M059J (cell line): ENCODE data around the gene SCYGR4. TPM values are rescaled to one million over a fixed set of nuclear protein-coding genes. Genes with fewer than 3 reads are reported as not detected.
A peak's percentile ranks its signal among the peaks of the same experiment; 100 is the strongest.

Experiments used
- DNase-seq: peaks from one replicate; pipeline ENCODE4 v3.0.0-alpha.2; 2012; ENCODE audit warnings: low read depth
- total RNA-seq: library from RNA; depleted of rRNA; stranded (reverse); fragments of >200 nt; shearing (Covaris generic); gene quantifications from 2 replicates; pipeline ENCODE4 v1.2.3, GENCODE V29; 2014

SCYGR4 gene
- total RNA-seq, 1 experiment from 2014 or later = not detected

DNA sequence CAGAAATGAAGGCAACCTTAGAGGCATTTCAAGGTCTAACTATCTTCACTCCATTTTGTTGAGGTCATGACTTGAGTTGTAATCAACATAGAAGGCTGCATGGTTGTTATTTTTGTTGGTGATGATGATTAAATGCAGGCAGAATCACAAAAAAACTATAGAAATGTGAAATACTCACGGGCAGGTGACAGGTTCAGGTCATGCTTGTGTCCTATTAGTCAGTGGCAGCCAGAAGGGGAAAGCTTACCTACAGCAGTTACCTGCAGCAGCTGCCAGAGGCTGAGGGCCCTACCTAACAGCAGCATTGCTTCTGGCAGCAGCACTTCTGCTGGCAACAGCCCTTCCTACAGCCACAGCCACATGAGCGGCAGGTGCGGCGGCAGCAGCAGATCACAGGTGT, 3.1 kb upstream of the SCYGR4 start:
- DNase-seq = no peak

DNA sequence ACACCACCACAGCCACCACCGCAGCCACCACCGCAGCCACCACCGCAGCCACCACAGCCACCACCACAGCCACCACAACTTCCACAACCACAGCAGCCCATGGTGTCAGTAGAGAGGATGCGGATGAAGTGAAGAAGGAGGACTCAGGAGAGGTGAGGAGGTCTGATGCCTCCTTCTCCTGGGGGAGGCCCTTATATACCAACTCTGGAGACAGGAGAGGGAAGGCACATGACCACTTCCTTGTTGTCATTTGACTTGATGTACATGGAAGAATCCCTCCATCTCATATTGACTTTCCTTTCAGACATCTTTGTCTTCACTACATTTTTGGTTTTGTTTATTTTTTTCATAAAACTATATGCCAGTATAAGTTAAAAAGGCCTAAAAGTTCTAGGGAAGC, 2.6 kb upstream of the SCYGR4 start, which contains the start of gene SCYGR3:
SCYGR3 (minus strand) TSS at position 101 of the 400 bp plus-strand sequence; CDS start at position 101, 0 bp downstream.
- DNase-seq = no peak

DNA sequence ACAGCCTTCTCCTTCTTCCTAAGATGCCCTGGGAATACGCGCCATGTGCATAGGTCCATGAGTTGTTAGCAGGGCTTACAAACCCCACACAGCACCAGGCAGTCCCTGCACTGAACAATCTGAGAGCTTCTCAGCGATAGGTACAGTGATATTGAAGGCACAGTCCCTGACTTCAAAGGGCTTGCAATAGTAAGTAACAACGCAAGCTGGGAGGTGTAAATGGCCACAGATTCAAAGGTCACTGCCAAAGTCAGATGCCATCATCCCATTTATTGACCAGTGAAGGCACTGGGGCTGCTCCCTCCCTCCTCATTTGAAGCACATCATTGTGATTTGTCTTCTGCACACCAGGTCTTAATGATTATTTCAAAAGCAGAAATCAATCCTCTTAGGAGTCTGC, 2.1 kb upstream of the SCYGR4 start:
- DNase-seq = no peak

DNA sequence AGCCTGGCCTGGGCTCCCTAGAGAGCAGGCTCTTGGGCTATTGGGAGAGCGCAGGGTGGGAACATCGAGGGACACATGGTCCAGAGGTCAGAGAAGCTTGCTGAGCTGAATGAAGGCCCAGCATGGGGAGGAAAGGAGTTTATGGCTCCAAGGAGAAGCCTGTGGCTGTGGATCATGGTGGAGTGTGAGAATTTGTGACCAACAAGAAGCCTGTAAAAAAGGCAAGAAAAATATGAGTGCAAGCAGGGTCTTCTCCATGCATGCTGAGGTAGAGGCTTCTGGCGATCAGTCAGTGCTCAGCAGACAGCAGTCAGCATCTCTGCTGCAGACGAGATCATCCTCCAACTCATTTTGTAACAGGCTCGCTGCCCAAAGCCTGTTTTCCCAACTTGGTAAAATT, 1.4 kb upstream of the SCYGR4 start:
- DNase-seq = no peak

DNA sequence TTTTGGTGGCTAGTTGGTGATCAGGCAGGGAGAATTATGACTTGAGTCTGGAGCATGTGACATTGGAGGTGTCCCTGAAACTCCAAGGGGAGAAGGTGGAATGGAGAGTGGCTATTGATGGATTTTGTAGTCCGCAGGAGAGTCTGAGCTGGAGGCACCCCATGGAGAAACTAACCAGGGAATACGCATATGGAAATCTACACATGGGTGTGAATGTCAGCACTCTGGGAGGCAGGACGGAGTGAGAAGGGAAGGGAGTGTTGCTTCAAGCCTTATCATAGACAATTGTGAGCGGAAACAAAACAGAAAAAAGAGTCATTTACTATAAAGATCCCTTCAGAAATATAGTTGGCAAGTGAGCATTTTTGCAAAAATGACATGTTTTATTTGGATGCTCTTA, 667 bp upstream of the SCYGR4 start:
- no peak for DNase-seq

DNA sequence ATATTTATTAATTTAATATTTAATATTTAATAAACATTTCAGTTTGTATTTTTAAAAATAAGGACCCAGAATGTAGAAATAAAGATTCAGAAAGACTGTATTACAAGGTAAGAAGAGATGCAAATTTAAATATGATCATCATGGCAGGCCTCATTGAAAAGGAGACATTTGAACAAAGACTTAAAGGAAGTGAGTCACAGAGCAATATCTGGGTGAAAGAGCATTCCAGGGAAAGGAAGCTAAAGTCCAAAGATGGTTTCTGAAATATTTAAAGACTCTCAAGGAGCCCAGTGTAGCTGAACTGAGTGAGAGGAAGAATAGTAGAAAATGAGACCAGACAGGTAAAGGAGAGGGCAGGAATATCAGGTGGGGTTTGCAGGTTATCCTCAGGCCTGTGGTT, 5.9 kb downstream of the SCYGR4 start:
- peak; percentile 68 for DNase-seq

DNA sequence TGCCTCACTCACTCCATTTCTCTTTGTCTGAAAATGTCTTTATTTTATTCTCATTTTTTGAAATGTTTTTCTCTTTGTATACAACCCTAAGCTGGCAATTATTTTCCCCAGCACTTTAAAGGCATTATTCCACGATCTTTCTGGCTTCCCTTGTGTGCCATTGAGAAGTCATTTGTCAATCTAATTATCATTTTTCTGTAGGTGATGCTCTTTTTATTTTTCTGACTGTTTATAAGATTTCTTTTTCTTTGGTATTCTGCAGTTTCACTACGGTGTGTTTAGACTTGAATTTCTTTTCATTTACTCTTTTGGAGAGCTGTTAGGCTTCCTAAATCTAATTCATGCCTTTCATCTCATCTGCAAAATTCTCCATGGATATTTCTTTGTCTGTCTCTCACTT, 8.1 kb downstream of the SCYGR4 start:
- DNase-seq = no peak

DNA sequence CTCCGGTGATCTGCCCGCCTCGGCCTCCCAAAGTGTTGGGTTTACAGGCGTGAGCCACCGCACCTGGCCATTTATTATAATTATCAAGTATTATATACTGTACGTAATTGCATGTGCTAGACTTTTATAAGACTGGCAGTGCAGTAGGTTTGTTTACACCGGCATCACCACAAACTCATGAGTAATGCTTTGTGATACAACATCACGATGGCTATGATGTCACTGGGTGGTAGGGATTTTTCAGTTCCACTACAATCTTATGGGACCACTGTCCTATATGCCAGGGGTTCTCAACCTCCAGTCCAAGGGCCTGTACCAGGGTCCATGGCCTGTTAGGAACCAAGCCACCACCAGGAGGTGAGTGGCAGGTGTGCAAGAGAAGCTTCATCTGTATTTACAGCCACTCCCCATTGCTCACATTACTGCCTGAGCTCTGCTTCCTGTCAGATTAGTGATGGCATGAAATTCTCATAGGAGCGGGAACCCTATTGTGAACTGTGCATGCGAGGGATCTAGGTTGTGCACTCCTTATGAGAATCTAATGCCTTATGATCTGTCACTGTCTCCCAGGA, 9.4 kb downstream of the SCYGR4 start:
- peak; percentile 53 for DNase-seq

DNA sequence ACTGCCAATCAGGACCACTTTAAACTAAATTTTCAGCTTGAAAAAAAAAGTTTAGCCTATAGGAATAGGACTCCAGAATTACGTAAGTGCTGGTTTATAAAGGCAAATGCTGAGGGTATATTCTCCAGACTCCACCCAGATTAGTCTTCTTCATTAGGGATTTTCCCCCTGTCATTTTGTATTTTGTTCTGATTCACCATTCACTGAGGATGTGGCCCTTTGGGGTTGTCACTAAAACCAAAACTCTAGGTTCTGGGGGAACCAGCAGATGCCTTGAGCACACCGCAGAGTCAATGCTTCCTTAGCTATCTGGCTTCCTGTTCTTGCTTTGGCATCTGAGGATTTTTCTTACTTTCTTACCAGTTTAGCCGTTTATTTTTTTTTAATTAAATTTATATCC, 10.5 kb downstream of the SCYGR4 start:
- DNase-seq = no peak

DNA sequence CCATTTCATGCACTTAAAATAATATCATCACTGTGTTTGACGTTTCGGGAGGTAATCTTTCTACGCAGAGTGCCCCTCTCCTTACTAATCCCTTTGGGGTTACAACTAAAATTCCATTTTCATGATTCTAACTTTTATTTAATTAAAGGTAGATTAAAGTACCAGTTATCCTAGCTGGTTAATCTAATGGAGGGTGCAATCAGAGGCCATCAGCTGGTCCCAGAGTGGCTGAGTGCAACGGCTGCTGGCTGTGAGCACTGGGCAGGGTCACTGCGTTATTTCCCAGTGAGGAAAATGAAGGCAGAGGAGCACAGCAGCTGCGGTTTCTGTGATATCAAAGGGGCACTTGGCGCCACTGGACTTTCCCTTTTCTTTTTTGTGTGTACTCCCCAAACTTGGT, 12.1 kb downstream of the SCYGR4 start:
- no peak for DNase-seq

DNA sequence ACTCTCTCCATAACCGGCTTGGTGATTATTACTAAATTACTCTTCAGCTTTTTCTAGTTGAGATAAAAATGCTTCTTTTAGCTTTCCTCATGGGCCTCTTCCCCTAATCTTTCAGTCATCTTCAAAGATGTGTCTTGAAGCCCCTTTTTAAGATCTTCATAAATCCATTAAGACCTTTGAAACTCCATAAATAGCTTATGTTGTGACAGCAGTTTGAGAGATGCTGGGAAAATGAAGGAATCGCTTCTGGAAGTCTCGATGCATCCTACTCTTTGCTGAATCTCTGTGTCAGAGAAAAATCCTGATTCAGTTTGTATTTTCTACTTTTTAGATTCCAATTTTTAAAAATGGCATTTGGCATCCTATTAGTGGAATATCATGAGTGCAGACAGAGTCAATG, 13.0 kb downstream of the SCYGR4 start:
- DNase-seq = no peak

DNA sequence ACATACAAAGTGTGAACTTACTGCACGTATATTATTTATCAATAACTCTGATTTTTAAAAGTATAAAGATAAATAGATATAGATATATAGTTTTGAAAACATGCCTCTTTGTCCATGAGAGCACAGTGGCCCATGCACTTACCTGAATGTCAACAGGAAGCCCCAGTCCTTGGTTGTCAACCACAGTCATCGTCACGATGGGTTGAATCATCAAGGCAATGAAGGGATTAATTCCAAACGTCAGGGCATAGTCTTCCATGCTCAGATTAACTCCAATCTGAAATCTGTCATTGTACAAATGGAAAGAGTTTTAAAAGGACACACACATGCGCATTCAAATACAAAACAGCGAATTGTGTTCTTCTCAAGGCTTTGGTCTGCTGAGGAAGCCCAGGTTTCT, 15.5 kb downstream of the SCYGR4 start:
- peak; percentile 16 for DNase-seq

DNA sequence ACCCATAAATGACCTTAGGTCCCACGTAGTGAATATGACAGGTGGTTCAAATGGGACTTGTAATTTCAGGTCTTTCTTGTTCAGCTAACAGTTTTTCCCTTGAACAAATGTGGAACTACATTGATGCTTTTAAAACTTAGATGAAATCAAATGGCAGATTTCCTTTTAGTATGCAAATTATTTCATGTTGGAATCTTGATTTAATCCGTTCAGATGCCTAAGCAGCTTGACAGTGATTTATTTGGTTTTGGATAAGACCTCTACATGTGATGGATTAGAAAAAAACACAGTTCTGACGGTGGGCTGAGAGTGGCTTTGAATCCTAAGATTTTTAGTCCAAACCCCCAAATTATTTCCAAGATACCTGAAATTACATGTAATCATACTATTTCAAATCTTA, 16.9 kb downstream of the SCYGR4 start:
- DNase-seq = no peak

DNA sequence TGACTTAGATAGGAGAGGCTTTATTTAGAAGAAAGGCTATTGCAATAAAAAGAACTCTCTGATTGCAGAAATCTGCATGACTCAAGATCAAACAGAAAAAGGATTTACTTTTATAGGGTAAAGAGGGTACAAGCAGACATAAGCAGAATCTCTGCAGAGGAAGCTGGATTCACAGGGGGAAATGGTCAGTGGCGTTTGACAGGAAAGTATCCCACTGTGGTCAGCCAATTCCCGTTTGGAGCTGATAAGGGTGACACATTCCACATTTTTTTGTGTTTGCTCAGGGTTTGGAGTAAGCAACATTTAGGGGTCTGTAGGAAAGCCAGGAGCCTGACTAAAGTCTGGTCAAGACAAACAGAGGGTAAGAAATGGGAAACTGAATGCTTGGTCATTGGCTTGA, 25.4 kb downstream of the SCYGR4 start:
- no peak for DNase-seq

DNA sequence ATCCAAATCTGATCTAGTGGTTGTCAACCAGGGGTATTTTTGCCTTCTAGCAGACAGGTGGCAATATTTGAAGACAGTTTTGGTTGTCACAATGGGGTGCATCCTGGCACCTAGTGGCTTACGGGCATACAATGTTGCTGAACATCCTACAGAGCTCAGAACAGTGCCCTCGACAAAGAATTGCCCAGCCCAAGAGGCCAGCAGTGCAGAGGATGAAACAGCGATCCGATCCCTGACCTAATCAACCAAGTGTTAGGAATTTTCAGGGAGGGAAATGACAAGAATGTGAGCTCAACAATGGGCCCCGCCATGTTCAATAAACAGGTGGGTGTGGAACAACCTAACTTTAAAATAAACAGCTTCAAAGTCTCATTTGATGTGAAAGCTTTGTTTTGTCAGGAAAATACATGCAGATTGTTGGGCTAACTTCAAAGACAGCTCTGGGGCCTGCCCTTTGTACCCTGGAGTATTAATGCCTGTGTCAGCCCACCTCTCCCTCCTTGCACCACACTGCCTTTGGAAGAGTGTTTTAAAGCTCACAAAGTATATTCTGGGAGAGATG, 26.8 kb downstream of the SCYGR4 start:
- no peak for DNase-seq

DNA sequence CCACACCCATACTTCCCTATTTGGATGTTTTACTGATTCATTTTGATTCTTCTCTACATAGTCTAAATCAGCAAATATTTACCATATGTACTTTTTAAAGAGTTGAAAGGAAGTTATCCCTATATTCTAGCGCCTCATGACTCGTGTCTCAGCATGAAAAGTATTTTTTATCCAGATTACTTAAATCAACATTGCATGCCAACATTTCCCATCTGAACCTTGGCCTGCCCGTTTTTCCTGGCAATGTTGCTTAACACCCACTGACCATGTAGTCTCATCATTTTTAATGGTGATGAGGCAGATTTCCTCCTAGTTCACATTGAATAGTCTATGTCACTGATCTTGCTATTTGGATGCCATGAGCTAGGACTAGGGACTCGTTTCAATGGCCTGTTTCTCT, 36.1 kb downstream of the SCYGR4 start:
- no peak for DNase-seq

DNA sequence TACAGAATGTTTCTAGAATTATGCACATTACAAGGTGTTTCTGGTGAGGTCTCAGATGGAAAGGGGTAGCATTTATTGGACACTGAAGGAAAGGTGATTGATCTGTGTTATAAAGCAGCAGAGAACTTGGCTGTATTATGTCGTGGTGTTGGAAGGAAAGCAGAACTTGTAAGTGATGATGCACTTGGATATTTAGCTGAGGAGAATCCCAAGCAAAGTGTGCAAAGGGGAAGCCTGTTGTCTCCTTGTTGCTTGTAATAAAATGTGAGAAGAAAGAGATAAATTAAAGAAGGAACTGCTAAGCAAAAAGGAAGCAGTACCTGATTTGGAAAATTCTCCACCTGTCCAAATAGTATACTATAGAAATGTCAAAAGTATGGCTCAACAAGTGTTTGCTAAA, 37.1 kb downstream of the SCYGR4 start:
- DNase-seq = no peak

DNA sequence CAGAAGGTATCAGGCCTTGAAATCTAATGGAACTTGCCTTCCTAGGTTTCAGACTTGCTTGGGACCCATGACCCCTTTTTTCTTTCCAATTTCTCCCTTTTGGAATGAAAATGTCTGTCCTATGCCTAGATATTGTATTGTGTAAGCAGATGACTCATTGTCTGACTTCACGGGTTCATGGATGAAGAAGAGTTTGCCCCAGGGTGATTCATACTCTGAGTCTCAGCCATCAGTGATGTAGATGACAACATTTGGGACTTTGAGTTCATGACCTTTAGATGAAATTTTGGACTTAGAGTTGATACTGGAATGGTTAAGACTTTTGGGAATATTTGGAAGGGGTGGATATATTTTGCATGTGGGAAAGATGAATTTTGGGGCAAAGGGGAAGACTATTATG, 38.2 kb downstream of the SCYGR4 start:
- peak; percentile 90 for DNase-seq

DNA sequence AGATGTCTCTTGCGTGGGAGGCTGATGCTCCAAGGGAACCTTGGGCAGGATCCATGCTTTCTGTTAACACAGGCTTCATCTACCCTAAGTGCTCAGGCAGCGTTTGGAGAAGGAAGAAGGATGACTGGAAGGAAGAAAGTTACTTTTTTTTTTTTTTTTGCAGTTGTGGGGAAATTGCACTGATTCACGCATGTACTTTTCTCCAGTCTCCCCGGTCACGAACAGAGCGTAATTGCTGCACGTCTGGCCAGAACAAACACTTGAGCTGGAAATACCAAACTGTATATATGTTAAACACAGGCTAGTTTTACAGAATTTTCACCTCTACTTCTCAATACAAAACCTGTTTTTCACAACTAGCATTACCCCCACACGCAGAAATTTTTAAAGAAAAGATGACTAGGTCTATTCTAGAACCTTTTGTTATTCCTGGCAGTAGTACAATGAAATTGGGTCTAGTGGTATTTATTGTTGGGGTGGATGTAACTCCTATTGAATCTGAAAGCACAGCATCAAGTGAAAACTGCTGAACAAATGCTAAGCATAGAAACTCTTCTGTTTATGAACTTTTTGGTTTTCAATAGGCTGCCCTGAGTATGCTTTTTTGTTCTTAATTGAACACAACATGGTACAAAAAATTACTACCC, 40.0 kb downstream of the SCYGR4 start:
- no peak for DNase-seq

DNA sequence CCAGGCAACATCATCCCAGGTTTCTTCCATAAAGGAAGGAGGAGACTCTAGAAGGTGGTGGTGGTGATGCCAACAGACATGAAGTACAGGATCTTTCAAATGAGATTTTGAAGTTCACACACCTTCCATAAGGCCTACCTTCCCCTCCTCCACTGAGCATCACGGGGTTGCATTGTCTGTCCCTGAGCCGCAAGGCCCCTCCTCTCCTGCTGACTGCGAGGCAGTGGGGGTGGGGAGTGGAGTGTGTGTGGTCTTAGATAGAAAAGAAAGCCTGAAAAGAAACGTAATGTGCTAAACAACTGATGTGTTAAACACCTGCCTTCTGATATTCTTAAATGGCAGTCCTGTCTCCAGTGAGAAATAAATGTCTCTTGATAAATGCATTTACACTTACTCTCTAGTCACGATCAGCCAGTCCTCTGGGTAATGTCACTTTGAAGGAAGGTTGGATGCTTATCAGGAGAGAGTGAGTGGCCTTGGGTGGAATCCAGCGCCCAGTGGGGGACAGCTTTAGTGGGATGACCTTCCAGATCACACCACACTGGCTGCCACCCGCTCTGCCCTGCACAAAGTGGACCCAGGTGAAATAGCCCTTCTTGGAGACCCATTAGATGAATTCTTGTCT, 43.8 kb downstream of the SCYGR4 start:
- no peak for DNase-seq

DNA sequence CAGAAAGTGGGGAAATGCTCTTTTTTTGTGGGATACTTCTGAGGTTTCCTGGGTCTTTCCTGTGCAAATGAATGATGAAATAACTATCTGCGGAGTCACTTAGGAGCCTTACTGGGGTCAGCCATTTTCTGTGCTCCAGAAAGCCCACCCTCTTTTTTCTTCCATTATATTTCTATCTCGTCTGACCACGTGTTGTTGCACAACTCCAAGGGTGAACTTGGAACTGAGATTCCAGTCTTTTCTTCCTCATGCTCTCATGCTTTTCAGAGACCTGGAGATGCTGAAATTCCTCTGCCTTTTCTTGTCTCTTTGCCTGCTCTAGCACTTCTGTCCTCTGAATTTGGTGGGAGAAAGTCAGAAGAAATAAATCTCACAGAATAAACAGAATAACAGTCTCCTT, 44.5 kb downstream of the SCYGR4 start:
- no peak for DNase-seq

DNA sequence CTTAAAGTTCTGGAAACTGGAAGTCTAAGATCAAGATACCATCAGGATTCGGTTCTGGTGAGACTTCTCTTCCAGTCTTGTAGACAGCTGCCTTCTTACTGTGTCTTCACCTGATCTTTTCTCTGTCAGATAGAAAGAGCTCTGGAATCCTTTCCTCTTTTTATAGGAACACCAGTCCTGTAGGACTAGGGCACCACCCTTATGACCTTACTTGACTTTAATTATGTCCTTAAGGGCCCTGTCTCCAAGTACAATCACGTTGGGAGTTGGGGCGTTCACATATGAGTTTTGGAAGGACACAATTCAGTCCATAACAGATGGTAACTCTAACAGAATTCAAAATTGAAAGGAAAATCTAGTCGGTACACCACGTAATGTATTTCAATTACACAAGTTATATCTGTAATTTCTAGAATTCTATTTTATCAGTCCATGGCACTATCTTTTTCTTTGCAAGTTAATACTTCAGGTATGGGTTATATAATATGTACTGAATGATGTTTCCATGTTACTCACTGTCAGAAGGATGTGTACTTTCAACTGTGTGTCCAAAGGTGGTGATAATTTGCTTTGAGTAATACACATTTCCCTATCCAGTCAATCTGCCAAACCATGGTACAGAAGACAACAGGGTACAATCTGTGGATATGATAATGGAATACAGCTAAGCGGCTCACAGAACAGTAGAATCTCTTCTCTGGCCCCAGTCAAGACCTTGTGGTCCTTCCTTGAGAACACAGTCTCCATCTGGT, 48.1 kb downstream of the SCYGR4 start:
- DNase-seq = no peak
